Tibial artery (tissue), 4 donors: ENCODE data around the gene NFIA.

Experiments
- DNase-seq, 2 donors: peaks; one replicate each; pipeline ENCODE4 v3.0.0-alpha.2; 2019
- H3K27ac ChIP-seq, 2 donors: fragments of 200-600 bp; sonication (generic) in 1 of 2; 1 replicate in 1 of 2; 2 replicates in 1 of 2; pipeline ENCODE4 v1.5.1; 2018 to 2019; ENCODE audit warnings: mild to moderate bottlenecking in 1 of 2
- H3K27me3 ChIP-seq, 2 donors: fragments of 200-600 bp; sonication (generic) in 1 of 2; one replicate each; pipeline versions ENCODE4 v1.5.1 to v1.6.0; 2016 to 2019
- H3K36me3 ChIP-seq, 3 donors: fragments of 200-600 bp; sonication (generic) in 2 of 3; one replicate each; pipeline ENCODE4 v1.5.1; 2016 to 2019; ENCODE audit warnings: mild to moderate bottlenecking in 2 of 3
- H3K4me1 ChIP-seq, 4 donors: fragments of 200-600 bp; sonication (generic) in 2 of 4; 1 replicate in 3 of 4; 2 replicates in 1 of 4; pipeline ENCODE4 v1.5.1; 2016 to 2019
- H3K4me3 ChIP-seq, 2 donors: fragments of 200-600 bp; sonication (generic) in 1 of 2; 1 replicate in 1 of 2; 2 replicates in 1 of 2; pipeline ENCODE4 v1.5.1; 2018 to 2019; ENCODE audit warnings: mild to moderate bottlenecking in 2 of 2
- H3K9me3 ChIP-seq, 3 donors: fragments of 200-600 bp; sonication (generic) in 1 of 3; one replicate each; pipeline ENCODE4 v1.5.1; 2016 to 2019
- intact Hi-C: fragments of 100-400 bp; cut with DNase I; formaldehyde crosslinking; loops from one replicate; pipeline ENCODE4 v1.15.0; 2023; ENCODE audit warnings: low total_unique reads
- TF ChIP-seq, protein P1 (sequence below), 2 experiments: fragments of 200-600 bp in 1 of 2; fragments of 450-650 bp in 1 of 2; IDR thresholded peaks; one replicate each; pipeline ENCODE4 v1.5.1; 2017 to 2019; ENCODE audit warnings: antibody characterized with exemption in 2 of 2, mild to moderate bottlenecking in 1 of 2, moderate library complexity in 1 of 2

NFIA gene

DNA sequence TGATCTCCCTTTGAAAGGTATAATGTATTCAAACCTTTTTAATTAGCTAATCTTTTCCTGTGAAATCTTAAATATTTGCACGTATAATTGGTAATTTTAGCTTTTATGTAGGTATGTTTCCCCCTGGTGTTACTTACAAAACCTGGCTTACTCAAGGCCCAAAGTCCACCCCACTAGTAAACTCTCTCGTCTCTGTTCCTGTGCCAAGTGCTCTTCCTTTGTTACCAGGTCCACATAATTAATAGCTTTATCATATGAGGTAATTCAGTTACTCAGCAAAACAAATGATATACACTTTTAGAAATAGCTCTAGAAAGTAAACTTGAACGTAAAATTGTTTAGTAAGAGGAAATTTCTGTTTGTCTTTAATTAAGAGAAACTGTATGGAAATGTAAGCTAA lies 36.7 kb downstream of the NFIA start:
- no peak for DNase-seq
- Histone ChIP-seq H3K4me3 (no peak overlapping the region), H3K4me1 (peaks cover 0 to 89% (median 24%) of the 10 kb centered on the region in 4 donors), H3K27ac (no peak overlapping the region), H3K9me3 (no peaks in the 10 kb centered on the region), H3K36me3 (no peaks in the 10 kb centered on the region), H3K27me3 (no peaks in the 10 kb centered on the region)
- intact Hi-C loops: no loop called here
- TF ChIP-seq, protein P1, sequence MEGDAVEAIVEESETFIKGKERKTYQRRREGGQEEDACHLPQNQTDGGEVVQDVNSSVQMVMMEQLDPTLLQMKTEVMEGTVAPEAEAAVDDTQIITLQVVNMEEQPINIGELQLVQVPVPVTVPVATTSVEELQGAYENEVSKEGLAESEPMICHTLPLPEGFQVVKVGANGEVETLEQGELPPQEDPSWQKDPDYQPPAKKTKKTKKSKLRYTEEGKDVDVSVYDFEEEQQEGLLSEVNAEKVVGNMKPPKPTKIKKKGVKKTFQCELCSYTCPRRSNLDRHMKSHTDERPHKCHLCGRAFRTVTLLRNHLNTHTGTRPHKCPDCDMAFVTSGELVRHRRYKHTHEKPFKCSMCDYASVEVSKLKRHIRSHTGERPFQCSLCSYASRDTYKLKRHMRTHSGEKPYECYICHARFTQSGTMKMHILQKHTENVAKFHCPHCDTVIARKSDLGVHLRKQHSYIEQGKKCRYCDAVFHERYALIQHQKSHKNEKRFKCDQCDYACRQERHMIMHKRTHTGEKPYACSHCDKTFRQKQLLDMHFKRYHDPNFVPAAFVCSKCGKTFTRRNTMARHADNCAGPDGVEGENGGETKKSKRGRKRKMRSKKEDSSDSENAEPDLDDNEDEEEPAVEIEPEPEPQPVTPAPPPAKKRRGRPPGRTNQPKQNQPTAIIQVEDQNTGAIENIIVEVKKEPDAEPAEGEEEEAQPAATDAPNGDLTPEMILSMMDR (IDR thresholded peaks at IDR 0.05): no peak

DNA sequence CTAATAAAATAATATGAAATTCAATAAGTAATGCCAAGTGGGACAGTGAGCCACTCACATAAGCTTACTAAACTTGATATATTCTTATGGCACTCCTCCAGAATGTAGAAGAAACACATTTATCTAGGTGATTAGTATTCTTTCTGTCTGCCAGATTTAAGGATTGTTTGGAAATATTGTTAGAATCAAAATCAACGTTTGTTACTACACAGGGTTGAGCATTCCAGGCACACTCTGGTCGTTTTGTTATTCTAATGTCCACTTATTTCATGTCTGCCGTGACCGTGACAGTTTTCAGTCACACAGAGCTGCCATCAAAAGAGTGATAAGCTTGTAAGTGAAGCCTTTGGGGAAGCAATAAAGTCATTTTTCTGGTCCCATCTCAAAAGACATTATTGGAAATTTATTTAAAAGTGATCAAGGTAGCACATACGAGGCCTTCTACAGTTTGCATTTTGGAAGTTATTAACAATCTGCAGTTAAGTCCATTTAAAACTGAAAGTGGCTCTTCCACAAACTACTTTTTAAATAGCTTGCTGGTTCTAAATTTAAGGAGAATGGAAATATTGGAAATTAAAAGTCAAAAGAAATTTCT lies 38.0 kb downstream of the NFIA start:
- H3K4me3 ChIP-seq: peak overlapping the region; percentile 9 to 27
- no peaks in the 10 kb centered on the region for H3K9me3 ChIP-seq
- H3K4me1 ChIP-seq: peaks cover 0 to 93% (median 26%) of the 10 kb centered on the region in 4 donors
- TF ChIP-seq, protein P1 (IDR thresholded peaks at IDR 0.05): no peak
- intact Hi-C loops: no loop called here
- no peaks in the 10 kb centered on the region for H3K27me3 ChIP-seq
- no peaks in the 10 kb centered on the region for H3K36me3 ChIP-seq
- DNase-seq: no peak
- H3K27ac ChIP-seq: peak overlapping the region; percentile 35 to 46

DNA sequence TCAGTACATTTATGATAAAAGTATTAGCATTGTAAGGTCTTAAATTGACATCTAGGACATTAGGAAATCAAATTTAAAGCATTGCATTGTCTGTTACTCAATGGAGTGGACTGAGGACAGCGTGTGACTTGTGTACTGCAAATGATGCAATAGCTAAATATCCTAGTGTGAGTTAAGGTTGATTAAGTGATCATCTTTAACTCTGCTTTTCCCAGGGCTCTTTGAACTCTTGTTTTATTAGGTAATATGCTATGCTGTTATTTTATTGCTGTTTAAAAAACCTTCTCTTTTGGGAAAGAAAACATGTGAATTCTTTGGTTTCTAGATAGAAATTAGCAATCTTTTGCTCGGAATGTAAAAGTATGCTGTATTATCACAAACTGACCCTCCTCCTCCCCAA lies 38.6 kb downstream of the NFIA start:
- DNase-seq: no peak
- H3K9me3 ChIP-seq: no peaks in the 10 kb centered on the region
- H3K36me3 ChIP-seq: no peaks in the 10 kb centered on the region
- no peaks in the 10 kb centered on the region for H3K27me3 ChIP-seq
- H3K27ac ChIP-seq: peak overlapping the region; percentile 35 to 46
- intact Hi-C loops: no loop called here
- peaks cover 0 to 92% (median 26%) of the 10 kb centered on the region in 4 donors for H3K4me1 ChIP-seq
- TF ChIP-seq, protein P1 (IDR thresholded peaks at IDR 0.05): no peak
- H3K4me3 ChIP-seq: peak overlapping the region in 1 of 2 donors; percentile 27

DNA sequence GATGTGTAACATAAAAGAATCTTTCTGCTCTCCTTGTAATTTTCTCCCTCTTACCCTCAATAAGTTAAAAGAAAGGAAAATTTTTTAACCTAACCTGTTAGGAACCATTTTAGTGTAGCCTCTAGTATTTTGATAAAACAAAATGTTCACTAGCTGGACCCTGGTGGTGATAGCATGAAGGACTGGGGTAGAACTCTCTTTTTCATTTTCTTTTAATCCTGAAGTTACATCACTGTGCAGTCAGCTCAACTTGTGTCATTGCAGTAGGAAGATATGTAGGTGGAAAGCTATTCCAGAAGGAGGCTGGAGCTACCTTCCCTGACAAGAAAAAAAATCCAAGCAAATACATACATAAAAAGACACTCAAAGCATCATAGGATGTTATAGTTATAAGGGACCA lies 39.3 kb downstream of the NFIA start:
- intact Hi-C loops: no loop called here

DNA sequence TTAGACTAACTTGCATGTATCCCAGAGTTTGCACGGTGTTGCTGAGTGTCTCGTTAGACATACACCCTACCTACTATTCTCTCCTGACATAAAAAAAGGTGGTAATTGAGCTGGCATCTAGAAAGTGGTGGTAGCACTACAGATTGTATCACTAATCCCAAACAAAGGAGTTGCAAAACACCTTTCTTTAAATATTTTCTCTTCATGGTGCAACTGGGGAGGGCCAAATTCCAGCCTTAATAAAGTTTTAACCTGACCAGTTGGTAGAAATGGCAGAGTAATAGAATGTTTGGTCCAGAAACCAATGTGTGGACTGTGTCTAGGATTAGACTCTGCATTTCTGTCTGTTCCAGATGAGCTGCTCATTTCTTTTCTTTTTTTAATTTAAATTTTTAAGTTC lies 40.0 kb downstream of the NFIA start:
- Histone ChIP-seq H3K4me1 (peaks cover 0 to 78% (median 22%) of the 10 kb centered on the region in 4 donors), H3K27ac (no peak overlapping the region), H3K27me3 (no peaks in the 10 kb centered on the region), H3K4me3 (no peak overlapping the region), H3K36me3 (no peaks in the 10 kb centered on the region), H3K9me3 (no peaks in the 10 kb centered on the region)
- DNase-seq: no peak
- TF ChIP-seq, protein P1 (IDR thresholded peaks at IDR 0.05): no peak
- intact Hi-C loops: no loop called here

More for the DNA sequence above, 39.3 kb downstream of the NFIA start:
- H3K36me3 ChIP-seq: no peaks in the 10 kb centered on the region
- peaks cover 0 to 86% (median 22%) of the 10 kb centered on the region in 4 donors for H3K4me1 ChIP-seq
- H3K9me3 ChIP-seq: no peaks in the 10 kb centered on the region
- TF ChIP-seq, protein P1 (IDR thresholded peaks at IDR 0.05): no peak
- no peak overlapping the region for H3K4me3 ChIP-seq
- DNase-seq: no peak
- no peaks in the 10 kb centered on the region for H3K27me3 ChIP-seq
- H3K27ac ChIP-seq: peak overlapping the region in 1 of 2 donors; percentile 46
